Endothelial cell of umbilical vein (primary cell): ENCODE measurements around the gene BRAT1.

Experiments used
- EZH2 ChIP-seq: IDR thresholded peaks from 2 replicates; pipeline ENCODE4 v1.6.1; 2012; ENCODE audit warnings: borderline replicate concordance, low read depth, mild to moderate bottlenecking, moderate library complexity, low read length, inconsistent platforms; ENCODE audit not compliant: severe bottlenecking
- FOS ChIP-seq: IDR thresholded peaks from 2 replicates; pipeline ENCODE4 v1.6.1; 2011; ENCODE audit warnings: mild to moderate bottlenecking, low read length, moderate library complexity, borderline replicate concordance; ENCODE audit not compliant: insufficient read depth
- GATA2 ChIP-seq: IDR thresholded peaks from 2 replicates; pipeline ENCODE4 v1.7.0; 2011; ENCODE audit warnings: low read depth, mild to moderate bottlenecking, moderate library complexity, mixed read lengths, low read length; ENCODE audit not compliant: insufficient read length, insufficient read depth
- JUN ChIP-seq: IDR thresholded peaks from 2 replicates; pipeline ENCODE4 v1.6.1; 2011; ENCODE audit warnings: borderline replicate concordance, low read depth; ENCODE audit not compliant: insufficient read length, insufficient read depth
- MYC ChIP-seq: IDR thresholded peaks from one replicate; pipeline ENCODE4 v1.6.1; 2011; ENCODE audit warnings: mild to moderate bottlenecking, low read depth, low read length
- POLR2A ChIP-seq: IDR thresholded peaks from 2 replicates; pipeline ENCODE4 v1.6.1; 2012; ENCODE audit warnings: low read depth, mild to moderate bottlenecking, control low read depth, low read length
- POLR2AphosphoS5 ChIP-seq: IDR thresholded peaks from 2 replicates; pipeline ENCODE4 v1.6.1; 2012; ENCODE audit warnings: low read depth, mild to moderate bottlenecking, control low read depth, low read length, moderate library complexity; ENCODE audit not compliant: insufficient read depth
- TF ChIP-seq, protein P1 (sequence below), 2 donors: IDR thresholded peaks; 1 replicate in 1 of 2; 2 replicates in 1 of 2; pipeline ENCODE4 v1.5.1; 2011; ENCODE audit warnings: low read length in 2 of 2, mild to moderate bottlenecking in 2 of 2, moderate library complexity in 2 of 2, control low read depth in 1 of 2, inconsistent platforms in 1 of 2, low read depth in 1 of 2; ENCODE audit not compliant: insufficient read depth in 1 of 2; ENCODE audit errors: extremely low read depth in 1 of 2
- TF ChIP-seq, protein P2 (sequence below): IDR thresholded peaks from 2 replicates; pipeline ENCODE4 v1.6.1; 2011; ENCODE audit not compliant: insufficient read depth, insufficient read length

DNA sequence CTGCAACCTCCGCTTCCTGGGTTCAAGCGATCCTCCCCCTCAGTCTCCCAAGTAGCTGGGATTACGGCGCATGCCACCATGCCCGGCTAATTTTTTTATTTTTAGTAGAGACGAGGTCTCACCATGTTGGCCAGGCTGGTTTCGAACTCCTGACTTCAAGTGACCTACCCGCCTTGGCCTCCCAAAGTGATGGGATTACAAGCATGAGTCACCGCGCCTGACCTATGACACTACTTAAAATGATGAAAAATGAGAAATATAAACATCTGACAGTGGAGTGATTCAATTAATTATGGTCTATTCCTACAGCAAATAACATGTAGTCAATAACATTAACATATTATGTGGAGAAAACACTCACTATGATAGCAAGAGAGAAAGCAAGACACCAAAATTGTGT is 2.2 kb downstream of the BRAT1 start:
- TF ChIP-seq, protein P1, sequence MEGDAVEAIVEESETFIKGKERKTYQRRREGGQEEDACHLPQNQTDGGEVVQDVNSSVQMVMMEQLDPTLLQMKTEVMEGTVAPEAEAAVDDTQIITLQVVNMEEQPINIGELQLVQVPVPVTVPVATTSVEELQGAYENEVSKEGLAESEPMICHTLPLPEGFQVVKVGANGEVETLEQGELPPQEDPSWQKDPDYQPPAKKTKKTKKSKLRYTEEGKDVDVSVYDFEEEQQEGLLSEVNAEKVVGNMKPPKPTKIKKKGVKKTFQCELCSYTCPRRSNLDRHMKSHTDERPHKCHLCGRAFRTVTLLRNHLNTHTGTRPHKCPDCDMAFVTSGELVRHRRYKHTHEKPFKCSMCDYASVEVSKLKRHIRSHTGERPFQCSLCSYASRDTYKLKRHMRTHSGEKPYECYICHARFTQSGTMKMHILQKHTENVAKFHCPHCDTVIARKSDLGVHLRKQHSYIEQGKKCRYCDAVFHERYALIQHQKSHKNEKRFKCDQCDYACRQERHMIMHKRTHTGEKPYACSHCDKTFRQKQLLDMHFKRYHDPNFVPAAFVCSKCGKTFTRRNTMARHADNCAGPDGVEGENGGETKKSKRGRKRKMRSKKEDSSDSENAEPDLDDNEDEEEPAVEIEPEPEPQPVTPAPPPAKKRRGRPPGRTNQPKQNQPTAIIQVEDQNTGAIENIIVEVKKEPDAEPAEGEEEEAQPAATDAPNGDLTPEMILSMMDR (IDR thresholded peaks at IDR 0.05; ENCODE audit: extremely low read depth in 1 of 2, insufficient read depth in 1 of 2, low read depth in 1 of 2, low read length in 2 of 2): no peak
- no peak for TF ChIP-seq POLR2A
- no peak for TF ChIP-seq JUN
- TF ChIP-seq EZH2: no peak
- TF ChIP-seq POLR2AphosphoS5: no peak
- TF ChIP-seq FOS: no peak
- TF ChIP-seq, protein P2, sequence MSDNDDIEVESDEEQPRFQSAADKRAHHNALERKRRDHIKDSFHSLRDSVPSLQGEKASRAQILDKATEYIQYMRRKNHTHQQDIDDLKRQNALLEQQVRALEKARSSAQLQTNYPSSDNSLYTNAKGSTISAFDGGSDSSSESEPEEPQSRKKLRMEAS: no peak
- TF ChIP-seq MYC: no peak
- TF ChIP-seq GATA2: no peak
